Fibroblast of lung (primary cell): ENCODE measurements around the gene ZNF827. TPM values are rescaled to one million over a fixed set of nuclear protein-coding genes. Genes with fewer than 3 reads are reported as not detected.

Source experiments
- DNase-seq, 2 donors: peaks; one replicate each; pipeline versions ENCODE4 v3.0.0 to v3.0.0-alpha.2; 2010; ENCODE audit warnings: low read depth in 2 of 2
- H2AFZ ChIP-seq: 2 replicates; pipeline ENCODE4 v1.5.1; 2012; ENCODE audit warnings: low read length, control low read depth, inconsistent platforms
- H3K27ac ChIP-seq: 2 replicates; pipeline ENCODE4 v1.5.1; 2011; ENCODE audit warnings: low read length, control low read depth; ENCODE audit not compliant: insufficient read depth
- H3K27me3 ChIP-seq: 2 replicates; pipeline ENCODE4 v1.5.1; 2011; ENCODE audit warnings: mild to moderate bottlenecking, low read length; ENCODE audit not compliant: control insufficient read depth, insufficient read depth
- H3K36me3 ChIP-seq: 2 replicates; pipeline ENCODE4 v1.5.1; 2011; ENCODE audit warnings: low read length; ENCODE audit not compliant: control insufficient read depth, insufficient read depth
- H3K4me1 ChIP-seq: 2 replicates; pipeline ENCODE4 v1.5.1; 2011; ENCODE audit warnings: low read length; ENCODE audit not compliant: control insufficient read depth, insufficient read depth; ENCODE audit errors: extremely low read depth
- H3K4me2 ChIP-seq: 2 replicates; pipeline ENCODE4 v1.5.1; 2011; ENCODE audit warnings: low read length, control low read depth; ENCODE audit not compliant: insufficient read depth; ENCODE audit errors: extremely low read depth
- H3K4me3 ChIP-seq, 4 experiments: fragments of 200-600 bp in 1 of 4; sonication (generic) in 1 of 4; replicated peaks in 1 of 4; 2 replicates each; pipeline ENCODE4 v1.5.1; 2011 to 2016; ENCODE audit warnings: low read length in 4 of 4, low read depth in 3 of 4, mild to moderate bottlenecking in 3 of 4, control low read depth in 2 of 4, inconsistent platforms in 1 of 4, mixed read lengths in 1 of 4; ENCODE audit not compliant: insufficient read depth in 1 of 4; ENCODE audit errors: control extremely low read depth in 1 of 4
- H3K79me2 ChIP-seq: 2 replicates; pipeline ENCODE4 v1.5.1; 2012; ENCODE audit warnings: mild to moderate bottlenecking, low read length, inconsistent platforms; ENCODE audit not compliant: control insufficient read depth, insufficient read depth
- H3K9ac ChIP-seq: 2 replicates; pipeline ENCODE4 v1.5.1; 2011; ENCODE audit warnings: mild to moderate bottlenecking, low read length, control low read depth; ENCODE audit not compliant: insufficient read depth
- H3K9me3 ChIP-seq: 2 replicates; pipeline ENCODE4 v1.5.1; 2012; ENCODE audit warnings: low read depth, low read length; ENCODE audit not compliant: control insufficient read depth, insufficient read depth
- H4K20me1 ChIP-seq: 2 replicates; pipeline ENCODE4 v1.5.1; 2011; ENCODE audit warnings: low read length; ENCODE audit not compliant: control insufficient read depth, insufficient read depth; ENCODE audit errors: extremely low read depth
- CTCF ChIP-seq, 2 donors: IDR thresholded peaks in 1 of 2; conservative IDR thresholded peaks in 1 of 2; 1 replicate in 1 of 2; 2 replicates in 1 of 2; pipeline ENCODE4 v1.5.1; 2011 to 2012; ENCODE audit warnings: low read length in 2 of 2, control low read depth in 1 of 2, inconsistent platforms in 1 of 2, low read depth in 1 of 2, mild to moderate bottlenecking in 1 of 2
- EZH2 ChIP-seq: IDR thresholded peaks from 2 replicates; pipeline ENCODE4 v1.5.1; 2012; ENCODE audit warnings: low read length, control low read depth, mild to moderate bottlenecking; ENCODE audit errors: missing control alignments
- polyA plus RNA-seq, 2 donors: library from polyadenylated mRNA; depleted of rRNA in 1 of 2; stranded (reverse) in 1 of 2; unstranded in 1 of 2; fragments of >200 nt; gene quantifications; 2 replicates each; pipeline ENCODE4 v1.2.1, GENCODE V29; 2011 to 2012; ENCODE audit warnings: missing spikeins in 1 of 2
- total RNA-seq: library from RNA; depleted of rRNA; stranded (reverse); fragments of >200 nt; gene quantifications from 2 replicates; pipeline ENCODE4 v1.2.1, GENCODE V29; 2014

Gene ZNF827
- total and polyA plus RNA-seq, 2 donors (not counting 1 experiment from before 2014, with no cell fraction given): 5.8 to 7.1 TPM

GRCh38 chr4:145812919-145813318, 125.7 kb downstream of the ZNF827 start:
- no peak overlapping the region for H3K4me2 ChIP-seq
- no peak overlapping the region for H3K27ac ChIP-seq
- no peaks in the 10 kb centered on the region for H3K27me3 ChIP-seq
- H2AFZ ChIP-seq: no peak overlapping the region
- H3K9me3 ChIP-seq: no peaks in the 10 kb centered on the region
- H4K20me1 ChIP-seq: no peaks in the 10 kb centered on the region
- H3K79me2 ChIP-seq: no peaks in the 10 kb centered on the region
- no peak overlapping the region for H3K4me3 ChIP-seq
- H3K36me3 ChIP-seq: no peaks in the 10 kb centered on the region
- H3K9ac ChIP-seq: no peak overlapping the region
- DNase-seq: peak in 1 of 2 donors; percentile 60
- H3K4me1 ChIP-seq: no peaks in the 10 kb centered on the region
- TF ChIP-seq EZH2: no peak
- no peak for TF ChIP-seq CTCF (conservative IDR thresholded peaks at IDR 0.05 in 1 of 2, IDR thresholded peaks at IDR 0.05 in 1 of 2; ENCODE audit: low read depth in 1 of 2, low read length in 2 of 2)

GRCh38 chr4:145808848-145809512, 129.6 kb downstream of the ZNF827 start:
- Histone ChIP-seq H3K36me3 (no peaks in the 10 kb centered on the region), H3K79me2 (no peaks in the 10 kb centered on the region), H3K9me3 (no peaks in the 10 kb centered on the region), H3K4me1 (peaks cover 2% of the 10 kb centered on the region), H3K27ac (peak overlapping the region; percentile 33), H4K20me1 (no peaks in the 10 kb centered on the region), H3K4me3 (no peak overlapping the region), H3K27me3 (no peaks in the 10 kb centered on the region), H2AFZ (no peak overlapping the region), H3K9ac (no peak overlapping the region), H3K4me2 (no peak overlapping the region)
- no peak for DNase-seq
- TF ChIP-seq CTCF (conservative IDR thresholded peaks at IDR 0.05 in 1 of 2, IDR thresholded peaks at IDR 0.05 in 1 of 2; ENCODE audit: low read depth in 1 of 2, low read length in 2 of 2) (no peak), EZH2 (no peak)

- Histone ChIP-seq H3K4me1 (peaks cover 2% of the 10 kb centered on the region), H3K4me2 (peak overlapping the region; percentile 21), H4K20me1 (no peaks in the 10 kb centered on the region), H3K9ac (no peak overlapping the region), H3K27ac (peak overlapping the region; percentile 49), H3K9me3 (no peaks in the 10 kb centered on the region), H3K27me3 (no peaks in the 10 kb centered on the region), H3K4me3 (no peak overlapping the region), H2AFZ (no peak overlapping the region), H3K36me3 (no peaks in the 10 kb centered on the region), H3K79me2 (no peaks in the 10 kb centered on the region)
- TF ChIP-seq CTCF (conservative IDR thresholded peaks at IDR 0.05 in 1 of 2, IDR thresholded peaks at IDR 0.05 in 1 of 2; ENCODE audit: low read depth in 1 of 2, low read length in 2 of 2): no peak
- no peak for TF ChIP-seq EZH2
- peak; percentile 90 to 97 for DNase-seq
Observed at GRCh38 chr4:145808021-145808650, 130.5 kb downstream of the ZNF827 start.
